HG02678 (cell line): ENCODE measurements around the gene CAPN12.

Experiments used
- ATAC-seq: cut with Tn5 transposase; IDR thresholded peaks from one replicate; pipeline ENCODE4 v1.9.1; 2021; ENCODE audit warnings: mild to moderate bottlenecking, moderate library complexity; ENCODE audit not compliant: unreplicated experiment

Gene CAPN12

DNA sequence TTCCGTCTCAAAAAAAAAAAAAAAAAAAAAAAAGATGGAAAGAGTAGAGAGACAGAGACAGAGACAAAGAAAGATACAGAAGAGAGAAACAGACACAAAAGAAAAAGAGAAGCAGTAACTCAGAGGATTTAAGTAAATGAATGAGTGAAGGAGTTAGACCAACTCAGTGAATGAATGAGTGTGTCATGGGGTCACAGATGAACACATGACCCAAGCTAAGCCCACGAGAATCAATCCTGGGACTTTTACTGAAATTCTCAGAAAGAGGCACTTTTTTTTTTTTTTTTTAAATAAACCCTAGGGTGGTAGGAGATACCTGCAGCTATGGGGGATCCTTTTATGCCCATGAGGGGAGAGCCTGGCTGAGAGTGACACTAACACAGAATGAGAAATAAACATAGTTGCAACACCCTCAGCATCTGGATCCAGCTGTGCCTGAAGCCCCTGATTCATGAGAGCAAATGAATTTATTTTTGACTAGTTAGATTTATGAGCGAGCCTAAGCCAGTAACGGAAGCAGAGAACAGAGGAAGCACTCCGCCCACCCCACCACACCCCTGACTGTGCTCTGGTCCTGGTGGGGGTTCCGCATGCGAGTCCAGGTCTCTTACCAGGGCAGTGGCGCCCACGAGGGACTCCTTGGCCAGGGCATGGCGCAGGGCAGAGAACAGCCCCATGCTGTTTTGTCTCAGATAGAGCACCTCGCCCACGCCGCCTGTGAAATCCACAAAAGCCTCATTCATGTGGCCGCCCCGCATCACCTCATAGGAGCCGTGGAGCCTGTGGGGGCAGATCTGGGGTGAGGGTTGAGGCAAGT lies 4.6 kb downstream of the CAPN12 start:
- no peak for ATAC-seq

- no peak for ATAC-seq
These were observed 6.1 kb downstream of the CAPN12 start for GRCh38 chr19:38737921-38738737.

DNA sequence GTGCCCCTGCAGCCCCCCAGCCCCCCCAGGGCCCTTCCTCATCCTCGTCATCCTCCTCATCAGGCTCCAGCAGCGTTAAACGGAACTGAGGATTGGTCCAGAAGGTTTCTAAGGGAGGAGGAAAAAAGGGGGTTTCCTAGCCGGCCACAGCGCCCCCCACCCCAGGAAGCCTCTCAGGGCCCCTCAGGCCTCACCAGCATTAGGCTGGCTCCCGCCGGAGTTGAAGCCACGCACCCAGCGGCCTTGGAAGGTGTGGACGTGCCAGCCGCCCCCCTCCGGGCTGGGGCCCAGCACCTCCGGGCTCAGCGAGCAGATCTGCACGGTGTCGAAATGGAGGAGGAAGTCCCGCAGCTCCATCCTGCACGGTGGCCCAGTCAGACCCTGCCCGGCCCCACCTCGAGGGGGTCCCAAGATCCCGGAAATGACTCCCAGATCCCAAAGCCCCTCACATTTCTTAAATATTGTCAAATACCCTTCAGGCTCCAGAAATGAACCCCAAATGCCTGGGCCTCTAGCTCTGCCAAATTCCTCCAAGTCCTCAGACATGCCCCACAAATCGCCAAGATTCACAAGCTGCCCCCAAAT lies 6.9 kb downstream of the CAPN12 start:
- no peak for ATAC-seq

DNA sequence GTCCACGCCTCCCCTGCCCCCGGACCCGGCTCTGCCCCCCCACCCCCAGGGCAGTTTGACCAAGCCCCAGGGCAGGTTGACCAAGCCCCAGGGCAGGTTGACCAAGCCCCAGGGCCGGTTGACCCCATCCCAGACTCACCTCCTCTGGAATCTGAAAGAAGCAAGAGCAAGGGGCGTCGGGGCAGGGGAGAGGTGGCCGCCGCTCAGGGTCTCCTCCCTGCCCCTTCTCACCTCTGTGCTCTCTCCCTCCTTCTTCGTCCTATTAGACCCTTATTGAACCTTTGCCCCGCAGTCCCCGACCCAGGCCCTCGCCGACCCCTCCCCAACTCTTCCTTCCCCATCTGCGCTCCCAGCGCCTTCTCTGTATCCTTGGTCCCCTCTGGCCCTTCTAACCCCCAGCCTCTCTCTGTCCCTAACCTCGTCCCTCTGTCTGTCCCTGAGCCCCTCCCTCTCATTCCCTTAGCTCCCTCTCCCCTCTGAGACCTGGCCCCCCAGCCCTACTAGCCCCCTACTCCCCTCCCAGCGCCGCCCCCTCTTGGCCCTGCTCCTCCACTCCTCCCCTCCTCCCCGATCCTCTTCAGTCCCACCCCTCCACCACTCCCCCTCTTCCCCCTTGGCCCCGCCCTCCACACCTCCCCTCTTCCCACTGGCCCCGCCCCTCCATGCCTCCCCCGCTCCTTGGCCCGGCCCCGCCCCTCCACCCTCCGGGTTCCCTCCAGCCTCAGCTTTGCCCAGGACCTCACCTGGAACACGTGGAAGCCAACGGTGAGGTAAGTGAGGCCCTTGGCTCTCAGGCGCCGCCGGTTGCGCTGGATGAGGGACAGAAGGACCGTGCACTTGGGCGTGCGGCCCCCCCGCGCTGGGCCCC lies 7.6 kb downstream of the CAPN12 start:
- no peak for ATAC-seq

DNA sequence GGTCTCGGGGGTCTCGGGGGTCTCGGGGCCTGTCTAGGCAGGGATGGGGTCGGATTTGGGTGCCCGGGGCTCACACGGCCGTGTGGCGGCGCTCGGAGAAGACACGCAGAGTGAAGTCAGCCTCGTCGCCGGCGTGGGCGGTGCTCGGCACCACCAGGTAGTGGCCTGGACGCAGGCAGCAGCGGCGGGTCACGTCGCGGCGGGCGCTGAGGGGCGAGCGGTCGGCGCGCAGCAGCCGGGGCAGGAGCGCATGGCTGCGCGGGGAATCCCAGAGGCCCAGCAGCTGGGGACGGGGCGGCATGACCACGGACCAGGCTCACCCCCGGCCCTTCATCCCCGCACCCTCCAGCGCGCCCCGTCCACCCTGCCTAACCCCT lies 8.2 kb downstream of the CAPN12 start:
- no peak for ATAC-seq

GRCh38 chr19:38735257-38735686 lies 9.0 kb downstream of the CAPN12 start:
- no peak for ATAC-seq

DNA sequence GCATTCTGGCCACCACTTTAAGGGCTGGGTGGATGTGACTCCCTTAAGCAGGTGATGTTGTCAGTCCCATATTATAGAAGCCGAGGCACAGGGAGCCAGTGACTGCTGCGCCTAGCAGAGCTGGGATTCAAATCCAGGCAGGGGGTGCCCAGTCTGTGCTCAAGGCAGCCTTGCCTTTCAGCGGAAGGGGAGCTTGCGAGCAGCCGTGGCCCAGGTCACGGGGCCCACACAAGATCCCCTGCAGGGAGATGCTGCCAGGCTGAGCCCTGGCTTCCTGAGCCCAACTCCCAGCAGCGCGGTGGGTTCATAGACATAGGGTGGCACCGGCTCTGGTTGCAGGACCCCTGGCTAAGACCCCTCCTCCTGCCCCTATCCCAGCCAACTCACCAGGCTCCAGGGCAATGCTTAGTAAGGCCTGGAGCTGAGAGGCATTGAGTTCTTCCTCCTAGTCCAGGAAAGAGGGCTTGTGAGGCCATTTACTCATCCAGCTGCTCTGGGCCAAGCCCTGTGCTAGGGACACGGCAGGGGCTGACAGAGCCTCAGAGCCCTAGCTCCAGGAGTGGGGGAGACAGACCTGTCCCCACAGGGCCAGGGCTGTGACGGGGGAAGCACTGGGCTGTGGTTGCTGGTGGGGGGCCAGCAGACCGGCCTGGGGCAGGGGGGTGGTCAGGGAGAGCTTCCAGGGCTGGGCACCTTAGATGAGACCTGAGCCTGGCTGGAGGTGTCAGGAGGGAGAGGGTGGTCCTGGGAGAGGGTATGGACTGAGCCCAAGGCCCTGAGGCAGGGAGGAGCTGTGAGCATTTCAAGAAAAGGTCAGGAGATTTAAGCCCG lies 9.6 kb downstream of the CAPN12 start:
- ATAC-seq: no peak

DNA sequence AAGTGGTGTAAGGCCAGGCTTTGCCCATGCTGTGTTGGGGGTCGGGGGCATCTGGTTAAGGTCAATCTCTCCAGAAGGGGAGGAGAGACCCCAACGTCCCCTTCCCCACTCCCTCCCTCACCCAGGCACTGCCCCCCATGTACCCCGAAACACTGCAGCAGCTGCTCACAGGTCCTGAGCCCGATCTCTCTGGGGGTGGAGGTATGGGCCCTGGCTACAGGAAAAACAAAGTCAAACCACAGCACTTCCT lies 10.2 kb downstream of the CAPN12 start:
- no peak for ATAC-seq

- no peak for ATAC-seq
These were observed 10.6 kb downstream of the CAPN12 start for GRCh38 chr19:38733493-38734175.

GRCh38 chr19:38733241-38733492 lies 11.1 kb downstream of the CAPN12 start:
- no peak for ATAC-seq

DNA sequence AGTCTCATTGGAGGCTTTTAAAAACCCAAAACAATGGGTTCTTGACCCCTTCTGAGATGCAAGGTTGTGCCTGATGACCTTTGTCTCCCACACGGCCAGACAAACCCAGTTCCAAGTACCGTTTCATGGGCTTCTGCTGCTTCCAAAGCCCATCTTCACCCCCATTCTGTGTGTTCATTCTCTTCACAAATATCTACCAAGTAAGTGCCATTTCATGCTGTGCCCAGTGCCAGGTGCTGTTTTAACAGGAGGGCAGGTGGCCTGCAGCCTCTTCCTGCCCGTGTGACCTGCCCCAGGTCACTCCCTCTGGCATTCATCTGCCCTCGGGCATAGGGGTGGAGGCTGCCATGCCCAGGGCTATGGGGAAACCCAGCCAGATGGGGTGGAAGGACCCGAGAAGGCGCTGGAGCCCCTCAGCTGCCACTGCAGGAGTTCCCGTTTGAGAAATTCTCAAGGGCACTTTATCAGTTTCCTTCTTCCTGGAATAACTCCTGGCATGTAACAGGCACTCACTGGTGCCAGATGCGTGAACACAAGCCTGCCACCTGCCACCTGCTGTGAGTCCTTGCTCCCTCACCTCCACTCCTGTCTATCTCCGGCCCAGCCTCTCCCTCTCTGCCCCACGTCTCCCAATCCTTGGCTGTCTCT lies 12.5 kb downstream of the CAPN12 start:
- no peak for ATAC-seq

- ATAC-seq: no peak
These were observed 13.3 kb downstream of the CAPN12 start for GRCh38 chr19:38730731-38731589.

DNA sequence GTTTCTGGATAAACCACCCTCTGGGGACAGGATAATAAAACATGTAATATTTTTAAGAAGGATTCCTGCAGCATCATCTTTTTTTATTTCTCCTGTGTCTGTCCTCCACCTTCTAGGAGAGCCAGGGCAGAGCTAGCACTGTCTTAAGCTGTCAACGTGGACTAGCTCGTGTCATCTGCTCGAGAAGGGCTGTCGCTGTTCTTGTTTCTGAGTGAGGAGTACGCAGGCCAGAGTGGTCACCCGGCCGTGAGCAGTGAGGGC lies 13.9 kb downstream of the CAPN12 start:
- no peak for ATAC-seq

DNA sequence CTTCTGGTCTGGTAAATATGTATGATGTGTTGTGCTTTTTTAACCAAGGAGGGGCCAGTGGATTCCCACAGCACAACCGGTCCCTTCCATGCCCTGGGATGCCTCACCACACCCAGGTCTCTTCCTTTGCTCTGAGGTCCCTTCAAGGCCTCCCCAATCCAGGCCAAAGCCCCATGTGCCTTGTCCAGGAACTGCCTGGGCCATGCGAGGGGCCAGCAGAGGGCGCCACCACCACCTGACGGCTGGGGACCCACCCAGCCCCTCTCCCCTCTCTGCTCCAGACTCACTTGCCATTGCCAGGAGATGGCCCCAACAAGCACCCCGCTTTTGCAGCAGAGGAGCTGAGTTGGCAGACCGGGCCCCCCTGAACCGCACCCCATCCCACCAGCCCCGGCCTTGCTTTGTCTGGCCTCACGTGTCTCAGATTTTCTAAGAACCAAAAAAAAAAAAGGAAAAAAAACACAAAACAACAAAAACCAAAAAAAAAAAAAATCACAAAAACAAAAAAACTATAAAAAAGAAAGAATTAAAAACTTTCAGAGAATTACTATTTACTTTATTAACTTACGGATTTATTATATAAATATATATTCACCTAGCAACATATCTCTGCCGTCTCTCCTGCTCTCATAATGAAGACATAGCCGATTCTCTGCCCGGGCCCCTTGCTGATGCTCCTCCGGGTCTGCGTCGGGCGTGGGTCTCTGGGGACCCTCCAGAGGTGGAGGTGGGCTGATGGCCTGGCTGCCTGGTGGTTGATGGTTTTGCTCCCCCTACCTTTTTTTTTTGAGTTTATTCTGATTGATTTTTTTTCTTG lies 14.4 kb downstream of the CAPN12 start:
- no peak for ATAC-seq

GRCh38 chr19:38728752-38729541 lies 15.3 kb downstream of the CAPN12 start:
- no peak for ATAC-seq

GRCh38 chr19:38727868-38728660 lies 16.2 kb downstream of the CAPN12 start:
- no peak for ATAC-seq
